Activated naive CD8-positive, alpha-beta T cell treated with anti-CD3 and anti-CD28 coated beads, Interleukin-2, amount 50 U/mL, for 16 hours (primary cell): Measurements from ENCODE around the gene MEGF10.

ENCODE experiments used
- DNase-seq: peaks from one replicate; pipeline ENCODE4 v3.0.0-alpha.2; 2020; ENCODE audit warnings: low read depth, low spot score

The MEGF10 gene

DNA sequence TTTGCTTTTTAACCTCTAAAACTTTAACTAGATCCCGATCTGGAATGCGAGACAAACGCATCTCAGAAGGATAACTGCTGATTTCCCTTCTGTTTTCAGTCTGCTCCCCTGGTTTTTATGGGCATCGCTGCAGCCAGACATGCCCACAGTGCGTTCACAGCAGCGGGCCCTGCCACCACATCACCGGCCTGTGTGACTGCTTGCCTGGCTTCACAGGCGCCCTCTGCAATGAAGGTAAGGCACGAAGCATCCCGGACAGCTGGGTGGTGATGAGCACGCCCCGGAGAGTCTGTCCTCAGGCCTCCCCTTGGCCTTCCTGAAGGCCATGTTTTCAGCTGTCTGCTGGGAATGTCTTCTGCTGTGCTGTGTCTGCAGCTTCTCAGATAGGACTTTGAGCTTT lies 144.0 kb downstream of the MEGF10 start:
- no peak for DNase-seq

DNA sequence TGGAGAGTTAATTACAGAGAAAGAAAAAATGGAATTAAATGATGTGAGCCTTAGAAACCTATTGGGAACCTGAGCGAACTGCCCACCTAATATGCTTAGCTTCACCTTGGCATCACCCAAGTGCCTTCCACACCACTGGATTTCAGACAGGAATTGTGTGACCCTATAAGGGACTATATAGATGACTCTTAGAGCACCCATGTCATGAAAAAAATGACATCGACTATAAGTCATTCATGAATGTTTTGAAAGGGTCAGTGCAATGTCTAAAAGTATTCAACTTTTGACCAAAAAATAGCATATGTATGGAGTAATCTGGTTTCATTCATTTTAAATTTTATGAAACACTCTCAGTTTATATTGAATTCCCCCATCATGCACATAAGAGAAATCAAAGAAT lies 145.2 kb downstream of the MEGF10 start:
- no peak for DNase-seq

DNA sequence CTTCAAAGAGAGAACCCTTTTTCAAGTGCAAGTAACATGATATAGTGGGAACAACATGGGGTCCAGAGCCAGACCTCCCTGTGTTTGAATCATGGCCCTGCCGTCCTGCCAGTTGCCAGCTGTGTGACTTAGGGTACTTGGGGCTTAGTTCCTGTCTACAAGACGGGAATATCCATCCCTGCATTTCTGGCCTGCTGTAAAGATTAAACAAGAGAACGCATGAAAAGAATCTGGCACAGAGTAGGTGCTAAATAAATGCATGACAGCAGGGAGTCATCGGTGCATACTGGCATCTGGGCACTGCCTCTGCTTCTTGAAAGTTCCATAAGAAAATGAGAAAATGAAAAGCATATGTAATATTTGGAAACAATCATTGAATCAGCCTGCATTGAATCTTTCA lies 149.0 kb downstream of the MEGF10 start:
- DNase-seq: no peak

DNA sequence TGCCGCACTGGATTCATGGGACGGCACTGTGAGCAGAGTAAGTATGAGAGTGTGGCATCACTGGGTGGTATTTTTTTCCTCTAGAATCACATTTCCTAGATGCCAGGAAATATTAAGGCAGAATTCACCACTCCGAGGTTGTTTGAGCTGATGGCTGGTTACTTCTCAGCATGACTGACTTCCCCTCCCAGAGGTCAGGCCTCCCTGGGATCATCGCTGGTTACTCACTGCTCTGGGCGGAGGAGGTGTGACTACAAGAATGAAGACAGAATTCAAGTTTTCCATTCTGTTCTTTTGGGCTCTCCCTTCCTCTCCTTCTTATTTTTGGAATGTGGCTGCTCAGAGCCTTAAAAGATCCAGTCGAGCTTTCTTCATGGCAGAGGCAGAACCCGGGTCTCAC lies 150.2 kb downstream of the MEGF10 start:
- no peak for DNase-seq

DNA sequence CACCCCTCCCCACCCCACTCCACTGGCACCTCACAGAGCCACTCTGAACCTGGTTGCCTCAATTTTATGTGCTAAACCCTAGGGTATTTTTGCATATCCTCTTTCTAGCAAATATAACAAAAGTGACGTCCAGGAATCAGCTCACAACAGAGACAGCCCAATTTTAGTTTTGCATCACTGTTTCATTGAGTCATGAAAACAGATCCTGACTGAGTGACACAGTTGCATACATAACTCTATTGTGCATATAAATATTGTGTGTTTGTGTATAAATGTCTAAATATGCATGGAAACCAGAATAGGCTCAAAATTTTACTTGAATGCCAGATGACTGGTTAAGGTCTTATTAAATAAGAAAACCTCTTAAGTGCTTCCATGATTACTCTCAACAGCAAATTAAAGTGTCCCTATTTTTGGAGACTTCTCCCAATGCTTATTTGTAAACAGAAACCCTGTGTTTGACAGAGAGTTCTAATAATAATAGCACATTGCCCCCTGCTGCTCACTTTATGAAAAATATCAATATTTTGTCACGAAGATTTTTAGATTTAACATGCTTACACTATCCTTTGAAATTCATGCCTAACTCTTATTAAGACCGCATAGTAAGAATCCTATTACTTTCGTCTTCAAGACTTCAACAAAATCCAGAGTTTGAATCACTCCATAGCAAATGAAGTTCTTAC lies 151.3 kb downstream of the MEGF10 start:
- DNase-seq: no peak

DNA sequence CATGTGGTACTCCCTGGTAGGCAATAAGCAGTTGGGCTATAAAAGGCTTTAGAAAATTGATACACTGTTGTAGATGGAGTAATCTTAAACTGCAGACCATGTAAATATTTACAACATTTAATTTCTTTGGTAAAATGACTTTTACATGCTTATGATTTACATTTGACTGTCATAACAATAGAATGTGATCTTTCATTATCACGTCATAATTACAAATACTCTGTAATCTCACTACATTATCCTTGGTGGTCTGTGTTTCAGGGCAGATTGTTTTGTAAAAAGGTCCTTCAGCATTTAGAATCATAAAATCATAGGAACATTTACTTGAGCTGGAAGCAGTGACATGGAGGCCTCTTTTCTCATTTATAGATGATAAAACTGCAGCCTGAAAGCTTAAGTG lies 153.6 kb downstream of the MEGF10 start:
- no peak for DNase-seq

DNA sequence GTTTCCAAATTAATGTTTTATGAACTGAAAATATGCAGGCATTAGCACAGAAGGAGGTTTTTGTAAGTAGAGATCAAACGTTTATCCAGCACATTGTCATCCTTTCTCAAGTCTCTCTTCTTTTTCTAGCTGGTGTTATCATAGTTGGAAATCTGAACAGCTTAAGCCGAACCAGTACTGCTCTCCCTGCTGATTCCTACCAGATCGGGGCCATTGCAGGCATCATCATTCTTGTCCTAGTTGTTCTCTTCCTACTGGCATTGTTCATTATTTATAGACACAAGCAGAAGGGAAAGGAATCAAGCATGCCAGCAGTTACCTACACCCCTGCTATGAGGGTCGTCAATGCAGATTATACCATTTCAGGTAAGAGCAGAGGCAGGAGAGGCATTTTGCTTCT lies 154.7 kb downstream of the MEGF10 start:
- no peak for DNase-seq

DNA sequence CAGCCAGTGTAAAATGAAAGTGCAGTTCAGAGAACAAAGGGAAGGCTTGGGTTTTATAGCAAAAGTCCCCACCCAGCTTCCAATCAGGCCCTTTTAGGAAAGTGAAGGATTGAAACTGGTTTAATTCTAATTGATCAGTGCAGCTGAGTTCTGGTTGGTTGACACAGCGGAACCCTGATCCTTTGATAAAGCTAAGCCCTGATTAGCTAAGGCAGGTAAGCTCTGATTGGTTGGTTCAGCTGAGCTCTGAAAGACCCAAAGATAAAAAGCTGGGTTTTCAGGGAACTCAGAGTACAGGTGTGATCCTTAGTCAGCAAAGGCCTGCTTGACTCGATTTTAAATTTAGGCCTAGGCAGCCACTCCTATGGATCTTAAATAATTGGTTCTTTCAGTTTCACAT lies 156.0 kb downstream of the MEGF10 start:
- no peak for DNase-seq

DNA sequence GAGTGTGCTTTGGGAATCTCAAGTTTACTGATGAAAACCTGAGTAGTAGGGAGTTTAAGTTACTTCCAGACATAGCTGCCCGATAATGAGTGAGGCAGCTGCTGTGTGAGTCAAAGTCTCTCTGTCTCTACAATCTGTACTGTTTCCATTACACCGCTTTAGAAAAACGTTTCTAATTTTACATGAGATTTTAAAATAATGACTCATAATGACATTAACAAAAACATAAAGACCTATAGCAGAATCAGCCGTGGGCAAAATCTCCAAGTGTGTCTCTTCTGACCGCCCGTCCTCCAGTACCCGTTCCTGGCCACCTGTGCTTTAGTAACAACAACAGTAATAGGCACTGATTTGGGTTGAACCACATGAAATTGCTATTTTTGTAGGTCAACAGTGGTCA lies 157.2 kb downstream of the MEGF10 start:
- DNase-seq: no peak

DNA sequence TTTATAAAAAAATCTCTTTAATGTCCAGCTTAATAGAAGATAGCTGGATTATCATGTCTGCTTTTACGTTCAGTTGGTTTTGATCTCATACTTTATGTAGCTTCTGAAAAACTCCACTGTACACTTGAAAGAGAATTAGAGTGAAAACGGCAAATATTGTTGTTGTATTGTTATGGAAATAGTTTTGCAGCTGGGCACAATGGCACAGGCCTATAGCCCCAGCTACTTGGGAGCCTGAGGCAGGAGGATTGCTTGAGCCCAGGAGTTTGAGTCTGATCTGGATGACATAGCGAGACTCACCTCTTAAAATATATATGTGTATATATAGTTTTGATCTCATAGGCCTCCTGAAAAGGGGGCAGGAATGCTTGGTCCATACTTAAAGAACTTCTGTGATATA lies 159.4 kb downstream of the MEGF10 start:
- DNase-seq: no peak

DNA sequence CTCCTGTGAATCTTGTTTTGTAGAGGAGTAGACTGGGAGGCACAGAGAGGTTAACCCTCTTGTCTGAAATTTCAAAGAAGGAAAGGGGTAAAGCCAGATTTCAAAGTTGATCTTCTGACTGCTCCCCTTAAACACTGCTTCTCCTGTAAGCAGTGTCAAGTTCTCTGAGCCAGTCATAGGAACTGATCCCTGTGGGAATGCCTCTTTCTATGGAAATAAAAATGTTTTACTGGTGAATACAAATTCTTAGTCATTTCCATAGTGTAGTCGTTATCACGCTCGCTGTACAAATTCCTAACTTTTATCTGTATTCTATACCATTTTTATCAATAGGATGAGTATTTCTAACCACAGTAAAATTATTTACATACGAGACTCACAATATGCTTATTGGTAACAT lies 160.5 kb downstream of the MEGF10 start:
- DNase-seq: no peak

DNA sequence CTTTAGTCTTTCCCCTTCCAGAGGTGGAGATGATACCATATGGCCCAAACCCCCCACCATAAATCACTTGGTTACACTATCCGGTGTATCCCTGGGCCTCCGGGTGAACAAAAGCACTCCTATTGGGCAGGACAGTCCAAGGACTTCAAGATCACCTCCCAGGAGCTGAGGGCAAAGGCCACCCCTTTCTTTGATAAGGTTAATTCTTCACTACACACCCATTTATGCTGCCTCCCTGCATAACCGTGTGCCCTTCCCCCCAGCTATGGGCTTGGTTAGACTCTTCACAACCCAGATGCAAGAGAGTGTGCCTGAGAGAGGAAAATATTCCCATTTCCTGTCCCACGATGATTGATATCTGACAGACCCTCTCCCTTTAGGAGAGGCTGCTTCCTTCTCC lies 162.0 kb downstream of the MEGF10 start:
- no peak for DNase-seq

DNA sequence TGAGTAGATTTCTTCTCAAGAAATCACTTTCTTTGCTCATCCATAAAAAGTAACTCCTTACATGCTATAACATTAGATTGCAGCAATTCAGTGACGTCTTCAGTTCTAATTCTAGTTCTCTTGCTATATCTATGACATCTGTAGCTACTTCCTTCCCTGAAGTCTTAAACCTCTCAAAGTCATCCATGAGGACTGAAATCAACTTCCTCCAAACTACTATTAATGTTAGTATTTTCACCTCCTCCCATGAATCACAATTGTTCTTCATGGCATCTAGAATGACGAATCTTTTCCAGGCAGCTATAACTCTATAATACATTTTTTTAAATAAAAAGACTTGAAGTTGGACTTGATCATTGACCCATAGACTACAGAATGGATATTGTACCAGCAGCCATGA lies 180.6 kb downstream of the MEGF10 start:
- DNase-seq: no peak

DNA sequence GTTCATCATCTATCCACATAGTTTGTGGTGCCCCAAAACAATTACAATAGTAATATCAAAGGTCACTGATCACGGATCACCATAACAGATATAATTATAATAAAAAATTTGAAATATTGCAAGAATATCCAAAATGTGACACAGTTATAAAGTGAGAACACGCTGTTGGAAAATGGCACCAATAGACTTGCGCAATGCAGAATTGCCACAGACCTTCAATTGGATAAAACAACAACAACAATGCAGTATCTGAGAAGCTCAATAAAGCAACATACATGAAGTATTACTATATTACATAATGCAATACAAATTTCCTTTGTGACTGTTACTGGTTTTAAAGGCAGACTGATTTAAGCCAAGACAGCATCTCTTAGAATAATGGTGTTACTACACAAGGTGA lies 182.1 kb downstream of the MEGF10 start:
- no peak for DNase-seq

DNA sequence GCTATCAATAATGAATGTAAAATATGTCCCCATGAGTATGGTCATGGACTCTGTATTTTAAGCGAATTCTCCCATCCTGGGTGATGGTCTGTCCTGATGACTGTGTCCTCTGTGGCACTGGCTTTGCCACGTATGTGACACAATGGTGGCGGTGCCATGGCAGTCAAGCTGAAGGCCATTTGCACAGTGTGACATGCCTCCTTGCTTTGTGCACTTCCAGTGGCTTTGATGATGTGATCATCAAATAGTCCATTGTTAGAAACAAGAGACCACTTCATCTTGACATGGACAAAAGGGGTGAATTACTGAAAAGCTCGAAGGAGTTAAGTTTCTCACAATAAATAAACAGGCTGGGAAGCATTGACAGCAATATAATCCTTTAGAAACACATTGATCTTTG lies 195.9 kb downstream of the MEGF10 start:
- no peak for DNase-seq

DNA sequence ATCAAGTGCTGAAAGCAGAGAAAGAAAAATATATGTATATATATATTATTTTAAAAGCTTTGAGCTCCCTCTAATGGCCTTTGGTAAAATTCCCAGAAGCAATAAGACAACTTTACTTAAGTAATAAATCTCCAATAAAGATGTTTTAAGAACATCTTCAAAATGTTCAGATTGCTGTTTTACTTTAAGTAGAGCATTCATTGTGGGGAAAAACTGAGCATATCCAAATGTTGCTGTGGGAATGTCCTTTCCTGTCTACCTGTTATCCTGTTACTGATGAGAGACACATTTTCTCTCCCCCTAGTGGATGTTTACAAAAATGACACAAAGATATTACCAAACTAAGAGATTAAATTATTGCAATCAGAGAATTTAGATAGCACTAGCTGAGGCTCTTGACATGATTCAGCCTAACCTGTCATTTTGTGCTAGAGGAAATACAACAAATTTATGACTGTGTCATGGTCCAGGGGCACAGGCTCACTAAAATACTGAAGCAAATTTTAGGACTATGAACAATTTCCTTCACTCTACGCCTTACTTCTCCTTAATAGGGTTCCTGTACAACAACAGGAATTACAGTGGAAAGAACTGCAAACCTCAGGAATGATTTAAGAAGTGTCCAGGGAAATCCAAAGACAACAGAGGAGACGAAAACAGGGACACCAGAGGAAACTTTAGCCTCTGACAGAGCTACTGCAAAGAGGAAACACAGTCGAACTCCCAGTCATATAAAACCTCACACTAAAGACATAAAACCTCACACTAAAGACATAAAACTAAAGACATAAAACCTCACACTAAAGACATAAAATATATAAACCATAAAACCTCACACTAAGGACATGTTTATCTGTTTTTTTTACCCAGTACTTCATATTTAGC lies 202.5 kb downstream of the MEGF10 start:
- no peak for DNase-seq

DNA sequence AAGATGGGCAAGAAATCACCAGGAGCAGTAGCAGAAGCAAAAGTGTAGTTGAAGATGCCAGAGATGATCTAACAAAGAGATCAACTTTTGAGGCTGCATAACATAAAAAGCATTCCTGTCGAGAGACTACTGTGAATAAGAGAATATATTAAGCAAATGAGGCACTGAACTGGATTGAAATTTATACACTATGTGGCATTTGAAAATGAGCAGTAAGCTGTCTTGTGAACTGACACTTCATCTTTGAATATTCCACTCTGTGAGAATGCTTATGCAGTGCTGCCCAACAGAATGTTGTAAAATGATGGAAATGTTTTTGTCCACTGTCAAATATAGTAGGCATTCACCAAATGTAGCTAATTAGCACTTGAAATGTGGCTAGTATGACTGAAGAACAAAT lies 208.0 kb downstream of the MEGF10 start:
- DNase-seq: no peak

DNA sequence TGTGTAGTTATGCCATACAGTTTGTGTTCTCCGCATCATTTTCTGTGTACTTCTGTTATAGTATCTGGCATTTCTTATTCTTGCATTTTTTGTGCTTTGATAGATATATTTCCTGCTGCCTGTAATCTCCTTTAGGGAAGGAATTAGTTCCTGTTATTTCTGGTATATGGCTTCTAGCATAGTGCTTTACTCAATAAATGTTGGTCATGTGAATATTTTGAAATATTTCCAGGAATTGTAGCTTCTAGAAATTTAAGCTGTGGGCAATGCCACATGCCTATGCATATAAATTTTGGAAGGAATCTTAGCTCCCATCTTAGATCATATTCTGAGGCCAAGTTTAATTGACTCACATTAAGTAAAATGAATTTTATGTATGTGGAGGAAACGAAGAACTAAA lies 215.3 kb downstream of the MEGF10 start:
- DNase-seq: no peak

DNA sequence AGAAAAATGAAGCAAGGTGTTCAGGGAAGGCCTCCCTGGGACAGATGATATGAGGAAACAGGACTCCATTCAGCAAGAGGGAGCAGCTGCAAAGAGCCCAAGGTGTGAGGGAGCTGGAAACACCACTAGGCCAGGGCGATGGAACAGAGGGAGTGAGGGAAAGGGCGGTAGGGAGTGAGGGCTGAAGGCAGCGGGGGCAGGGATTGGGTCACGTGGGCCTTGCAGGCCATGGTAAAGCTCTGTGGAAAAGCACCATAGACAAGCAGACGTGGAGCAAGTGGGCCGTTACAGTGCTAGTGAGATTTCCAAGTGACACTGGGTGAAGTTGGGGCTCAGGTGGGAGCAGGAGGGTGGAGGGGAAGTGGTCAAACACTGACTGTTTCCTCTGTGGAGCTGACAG lies 216.0 kb downstream of the MEGF10 start:
- no peak for DNase-seq

DNA sequence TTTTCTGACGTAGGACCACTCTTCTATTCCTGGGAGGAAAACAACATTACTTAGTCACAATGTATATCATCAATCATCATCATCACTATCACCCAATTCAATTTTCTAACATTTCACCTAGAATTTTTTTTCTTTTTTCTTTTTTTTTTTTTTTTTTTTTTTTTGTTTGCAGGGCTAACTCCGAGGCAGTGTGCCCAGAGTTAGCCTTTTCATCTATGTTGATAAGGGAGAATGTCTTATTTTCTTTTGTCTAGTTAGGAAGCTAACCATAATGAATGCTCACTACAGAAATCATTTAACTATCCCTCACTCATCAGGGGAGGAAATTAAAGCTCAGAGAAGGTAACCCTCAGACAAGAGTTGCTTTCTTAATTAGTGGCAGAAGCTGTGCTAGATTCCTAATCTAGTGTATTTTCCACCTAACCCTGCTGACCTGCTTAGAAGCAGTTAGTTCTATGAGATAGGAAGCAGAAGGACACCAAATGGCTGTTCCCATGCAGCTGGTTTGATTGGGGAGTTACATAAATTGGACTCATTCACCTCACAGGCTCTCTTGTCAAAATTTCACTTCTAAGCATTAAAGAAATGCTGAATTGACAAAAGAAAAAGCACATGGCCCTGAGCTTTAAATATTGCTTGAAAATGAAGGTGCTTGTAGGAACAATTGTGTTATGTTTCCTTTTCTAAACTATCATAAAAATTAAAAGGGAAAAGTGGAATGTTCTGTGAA lies 218.2 kb downstream of the MEGF10 start:
- DNase-seq: no peak
